Endothelial cell of umbilical vein (primary cell): ENCODE data around the gene TEX22.

Experiments
- EZH2 ChIP-seq: IDR thresholded peaks from 2 replicates; pipeline ENCODE4 v1.6.1; 2012; ENCODE audit warnings: borderline replicate concordance, low read depth, mild to moderate bottlenecking, moderate library complexity, low read length, inconsistent platforms; ENCODE audit not compliant: severe bottlenecking
- POLR2A ChIP-seq: IDR thresholded peaks from 2 replicates; pipeline ENCODE4 v1.6.1; 2012; ENCODE audit warnings: low read depth, mild to moderate bottlenecking, control low read depth, low read length
- POLR2AphosphoS5 ChIP-seq: IDR thresholded peaks from 2 replicates; pipeline ENCODE4 v1.6.1; 2012; ENCODE audit warnings: low read depth, mild to moderate bottlenecking, control low read depth, low read length, moderate library complexity; ENCODE audit not compliant: insufficient read depth
- TF ChIP-seq, protein P1 (sequence below), 2 donors: IDR thresholded peaks; 1 replicate in 1 of 2; 2 replicates in 1 of 2; pipeline ENCODE4 v1.5.1; 2011; ENCODE audit warnings: low read length in 2 of 2, mild to moderate bottlenecking in 2 of 2, moderate library complexity in 2 of 2, control low read depth in 1 of 2, inconsistent platforms in 1 of 2, low read depth in 1 of 2; ENCODE audit not compliant: insufficient read depth in 1 of 2; ENCODE audit errors: extremely low read depth in 1 of 2
- TF ChIP-seq, protein P2 (sequence below): IDR thresholded peaks from 2 replicates; pipeline ENCODE4 v1.6.1; 2011; ENCODE audit not compliant: insufficient read depth, insufficient read length

DNA sequence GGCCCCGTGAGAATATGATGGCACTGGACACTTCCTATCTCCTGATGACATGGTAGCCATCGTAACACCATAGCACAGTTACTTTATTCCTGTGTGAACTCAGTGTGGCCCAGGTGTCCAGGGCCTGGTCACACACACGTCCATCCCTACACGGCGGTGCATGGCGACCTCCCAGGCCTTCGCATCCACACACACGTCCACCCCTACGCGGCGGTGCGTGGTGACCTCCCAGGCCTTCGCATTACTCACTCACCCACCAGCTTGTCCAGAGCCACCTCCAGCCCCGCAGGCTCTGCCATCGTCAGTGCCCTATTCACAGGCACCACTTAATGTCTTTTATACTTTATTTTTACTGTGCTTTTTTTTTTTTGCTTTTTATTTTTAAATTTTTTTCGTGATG, 39.4 kb upstream of the TEX22 start:
- no peak for TF ChIP-seq POLR2A
- TF ChIP-seq, protein P1, sequence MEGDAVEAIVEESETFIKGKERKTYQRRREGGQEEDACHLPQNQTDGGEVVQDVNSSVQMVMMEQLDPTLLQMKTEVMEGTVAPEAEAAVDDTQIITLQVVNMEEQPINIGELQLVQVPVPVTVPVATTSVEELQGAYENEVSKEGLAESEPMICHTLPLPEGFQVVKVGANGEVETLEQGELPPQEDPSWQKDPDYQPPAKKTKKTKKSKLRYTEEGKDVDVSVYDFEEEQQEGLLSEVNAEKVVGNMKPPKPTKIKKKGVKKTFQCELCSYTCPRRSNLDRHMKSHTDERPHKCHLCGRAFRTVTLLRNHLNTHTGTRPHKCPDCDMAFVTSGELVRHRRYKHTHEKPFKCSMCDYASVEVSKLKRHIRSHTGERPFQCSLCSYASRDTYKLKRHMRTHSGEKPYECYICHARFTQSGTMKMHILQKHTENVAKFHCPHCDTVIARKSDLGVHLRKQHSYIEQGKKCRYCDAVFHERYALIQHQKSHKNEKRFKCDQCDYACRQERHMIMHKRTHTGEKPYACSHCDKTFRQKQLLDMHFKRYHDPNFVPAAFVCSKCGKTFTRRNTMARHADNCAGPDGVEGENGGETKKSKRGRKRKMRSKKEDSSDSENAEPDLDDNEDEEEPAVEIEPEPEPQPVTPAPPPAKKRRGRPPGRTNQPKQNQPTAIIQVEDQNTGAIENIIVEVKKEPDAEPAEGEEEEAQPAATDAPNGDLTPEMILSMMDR (IDR thresholded peaks at IDR 0.05; ENCODE audit: extremely low read depth in 1 of 2, insufficient read depth in 1 of 2, low read depth in 1 of 2, low read length in 2 of 2) = no peak
- TF ChIP-seq, protein P2, sequence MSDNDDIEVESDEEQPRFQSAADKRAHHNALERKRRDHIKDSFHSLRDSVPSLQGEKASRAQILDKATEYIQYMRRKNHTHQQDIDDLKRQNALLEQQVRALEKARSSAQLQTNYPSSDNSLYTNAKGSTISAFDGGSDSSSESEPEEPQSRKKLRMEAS = no peak
- TF ChIP-seq EZH2 = no peak
- TF ChIP-seq POLR2AphosphoS5 = no peak
